Hepatocyte (in vitro differentiated cells): ENCODE data around the gene CNTNAP2. TPM values are rescaled to one million over a fixed set of nuclear protein-coding genes. Genes with fewer than 3 reads are reported as not detected.
A peak's percentile ranks its signal among the peaks of the same experiment; 100 is the strongest.

Experiments
- DNase-seq: peaks from one replicate; pipeline ENCODE4 v3.0.0-alpha.2; 2016; ENCODE audit warnings: low spot score
- H2AFZ ChIP-seq: fragments of 200-600 bp; sonication (generic); 2 replicates; pipeline ENCODE4 v1.6.0; 2016; ENCODE audit warnings: antibody characterized with exemption, mild to moderate bottlenecking
- H3K27ac ChIP-seq: fragments of 200-600 bp; sonication (generic); 2 replicates; pipeline ENCODE4 v1.5.1; 2016; ENCODE audit warnings: mild to moderate bottlenecking
- H3K27me3 ChIP-seq: fragments of 200-600 bp; sonication (generic); 2 replicates; pipeline ENCODE4 v1.6.1; 2016
- H3K36me3 ChIP-seq: fragments of 200-600 bp; sonication (generic); replicated peaks from 2 replicates; pipeline ENCODE4 v1.5.1; 2016; ENCODE audit warnings: low read depth; ENCODE audit not compliant: insufficient read depth
- H3K4me1 ChIP-seq: fragments of 200-600 bp; sonication (generic); 2 replicates; pipeline ENCODE4 v1.5.1; 2016; ENCODE audit warnings: mild to moderate bottlenecking, moderate library complexity; ENCODE audit not compliant: insufficient read depth
- H3K4me2 ChIP-seq: fragments of 200-600 bp; sonication (generic); 2 replicates; pipeline ENCODE4 v1.6.0; 2016
- H3K4me3 ChIP-seq: fragments of 200-600 bp; sonication (generic); 2 replicates; pipeline ENCODE4 v1.5.1; 2016; ENCODE audit warnings: mild to moderate bottlenecking
- H3K79me2 ChIP-seq: fragments of 200-600 bp; sonication (generic); 2 replicates; pipeline ENCODE4 v1.6.0; 2017; ENCODE audit warnings: mild to moderate bottlenecking
- H3K9me2 ChIP-seq: fragments of 200-600 bp; sonication (generic); replicated peaks from 2 replicates; pipeline ENCODE4 v1.6.0; 2017; ENCODE audit warnings: mild to moderate bottlenecking; ENCODE audit not compliant: insufficient read depth
- H3K9me3 ChIP-seq: fragments of 200-600 bp; sonication (generic); 2 replicates; pipeline ENCODE4 v1.5.1; 2016; ENCODE audit warnings: low read depth, mild to moderate bottlenecking
- H4K20me1 ChIP-seq: fragments of 200-600 bp; sonication (generic); 2 replicates; pipeline ENCODE4 v1.6.0; 2016; ENCODE audit warnings: mild to moderate bottlenecking; ENCODE audit not compliant: insufficient read depth, poor library complexity, severe bottlenecking
- EZH2 ChIP-seq: fragments of 200-600 bp; sonication (generic); IDR thresholded peaks from 2 replicates; pipeline ENCODE4 v1.6.1; 2016; ENCODE audit warnings: antibody characterized with exemption, mild to moderate bottlenecking, borderline replicate concordance
- EZH2phosphoT487 ChIP-seq: fragments of 200-600 bp; sonication (generic); IDR thresholded peaks from one replicate; pipeline ENCODE4 v1.6.1; 2018; ENCODE audit warnings: antibody characterized with exemption, mild to moderate bottlenecking, low read depth, moderate library complexity; ENCODE audit not compliant: unreplicated experiment, severe bottlenecking
- WGBS: methylation state at CpG from one replicate; pipeline ENCODE4 v1.1.6; 2016; ENCODE audit warnings: low lambda C conversion rate; ENCODE audit errors: missing lambda C conversion rate; 5-methylcytosine and 5-hydroxymethylcytosine counted together
- polyA plus RNA-seq: library from polyadenylated mRNA; unstranded; fragments of >200 nt; fragmentation: Nextera tagmentation; extraction: Ambion mirVana; gene quantifications from 2 replicates; pipeline ENCODE4 v1.2.1, GENCODE V29; 2016
- total RNA-seq: library from RNA; depleted of rRNA; stranded (reverse); fragments of >200 nt; gene quantifications from 2 replicates; pipeline ENCODE4 v1.2.3, GENCODE V29; 2014
- TF ChIP-seq, protein P1 (sequence below): fragments of 200-600 bp; sonication (generic); IDR thresholded peaks from 2 replicates; pipeline ENCODE4 v1.5.1; 2016; ENCODE audit warnings: antibody characterized with exemption, mild to moderate bottlenecking; ENCODE audit not compliant: poor library complexity

CNTNAP2 gene
- total and polyA plus RNA-seq, 2 experiments from 2014 or later = 7.5 to 14.7 TPM

GRCh38 chr7:148238761-148239325 lies 2122.2 kb downstream of the CNTNAP2 start:
- Histone ChIP-seq H3K4me1 (peaks cover 19% of the 10 kb centered on the region), H3K36me3 (no peaks in the 10 kb centered on the region), H4K20me1 (no peaks in the 10 kb centered on the region), H3K27me3 (no peaks in the 10 kb centered on the region), H3K79me2 (no peaks in the 10 kb centered on the region), H3K9me2 (no peaks in the 10 kb centered on the region), H3K4me3 (no peak overlapping the region), H3K4me2 (no peak overlapping the region), H3K9me3 (no peaks in the 10 kb centered on the region), H3K27ac (peak overlapping the region; percentile 6), H2AFZ (no peak overlapping the region)
- DNase-seq = peak; percentile 37
- TF ChIP-seq EZH2phosphoT487 (no peak), EZH2 (no peak)
- TF ChIP-seq, protein P1, sequence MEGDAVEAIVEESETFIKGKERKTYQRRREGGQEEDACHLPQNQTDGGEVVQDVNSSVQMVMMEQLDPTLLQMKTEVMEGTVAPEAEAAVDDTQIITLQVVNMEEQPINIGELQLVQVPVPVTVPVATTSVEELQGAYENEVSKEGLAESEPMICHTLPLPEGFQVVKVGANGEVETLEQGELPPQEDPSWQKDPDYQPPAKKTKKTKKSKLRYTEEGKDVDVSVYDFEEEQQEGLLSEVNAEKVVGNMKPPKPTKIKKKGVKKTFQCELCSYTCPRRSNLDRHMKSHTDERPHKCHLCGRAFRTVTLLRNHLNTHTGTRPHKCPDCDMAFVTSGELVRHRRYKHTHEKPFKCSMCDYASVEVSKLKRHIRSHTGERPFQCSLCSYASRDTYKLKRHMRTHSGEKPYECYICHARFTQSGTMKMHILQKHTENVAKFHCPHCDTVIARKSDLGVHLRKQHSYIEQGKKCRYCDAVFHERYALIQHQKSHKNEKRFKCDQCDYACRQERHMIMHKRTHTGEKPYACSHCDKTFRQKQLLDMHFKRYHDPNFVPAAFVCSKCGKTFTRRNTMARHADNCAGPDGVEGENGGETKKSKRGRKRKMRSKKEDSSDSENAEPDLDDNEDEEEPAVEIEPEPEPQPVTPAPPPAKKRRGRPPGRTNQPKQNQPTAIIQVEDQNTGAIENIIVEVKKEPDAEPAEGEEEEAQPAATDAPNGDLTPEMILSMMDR = no peak
- 73% methylated on average over 1 of the region's 1 CpG for WGBS

- WGBS = 57% methylated on average over 3 of the region's 3 CpGs
- Histone ChIP-seq H3K4me2 (no peak overlapping the region), H3K79me2 (no peaks in the 10 kb centered on the region)
Measured at GRCh38 chr7:148241700-148242293, 2125.2 kb downstream of the CNTNAP2 start.

DNA sequence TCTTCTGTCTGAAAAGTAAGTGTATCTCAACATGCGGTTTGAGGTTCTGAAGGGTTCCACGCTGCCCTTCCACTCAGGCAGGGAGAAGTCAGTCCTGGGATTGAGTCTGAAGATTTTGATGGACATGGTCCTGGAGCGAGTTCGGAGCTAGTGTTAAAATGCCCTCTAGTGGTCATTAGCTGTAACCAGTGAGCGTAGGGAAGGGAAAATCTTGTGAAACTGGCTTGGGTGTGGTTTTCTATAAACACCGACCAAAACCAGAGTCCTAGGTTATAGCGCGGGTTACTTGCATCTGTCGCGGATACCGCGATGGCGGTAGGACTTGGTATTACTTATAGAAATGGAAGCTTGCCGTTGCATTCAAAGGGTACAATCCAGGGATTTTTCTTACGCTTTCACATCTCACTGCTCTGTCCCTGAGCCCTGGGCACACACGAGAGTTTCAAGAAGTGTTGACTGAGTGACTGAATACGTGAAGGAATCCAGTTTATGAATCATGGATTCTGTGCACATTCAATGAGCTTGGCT lies 2125.8 kb downstream of the CNTNAP2 start:
- no peak overlapping the region for H2AFZ ChIP-seq
- no peak for TF ChIP-seq EZH2
- TF ChIP-seq, protein P1 = peak; percentile 93
- H3K4me1 ChIP-seq = peaks cover 19% of the 10 kb centered on the region
- H3K4me2 ChIP-seq = peak overlapping the region; percentile 72
- 17% methylated on average over 17 of the region's 17 CpGs for WGBS
- DNase-seq = peak; percentile 83
- no peak overlapping the region for H3K4me3 ChIP-seq
- H3K79me2 ChIP-seq = no peaks in the 10 kb centered on the region
- H3K27me3 ChIP-seq = no peaks in the 10 kb centered on the region
- no peaks in the 10 kb centered on the region for H3K9me3 ChIP-seq
- no peaks in the 10 kb centered on the region for H4K20me1 ChIP-seq
- no peaks in the 10 kb centered on the region for H3K36me3 ChIP-seq
- no peaks in the 10 kb centered on the region for H3K9me2 ChIP-seq
- no peak overlapping the region for H3K27ac ChIP-seq

More at GRCh38 chr7:148241700-148242293, 2125.2 kb downstream of the CNTNAP2 start:
- no peaks in the 10 kb centered on the region for H4K20me1 ChIP-seq
- H3K9me2 ChIP-seq = no peaks in the 10 kb centered on the region
- H2AFZ ChIP-seq = no peak overlapping the region
- no peak overlapping the region for H3K4me3 ChIP-seq
- TF ChIP-seq EZH2phosphoT487 (no peak), EZH2 (no peak)
- TF ChIP-seq, protein P1 = no peak
- H3K27me3 ChIP-seq = no peaks in the 10 kb centered on the region
- no peaks in the 10 kb centered on the region for H3K36me3 ChIP-seq
- H3K9me3 ChIP-seq = no peaks in the 10 kb centered on the region
- peaks cover 19% of the 10 kb centered on the region for H3K4me1 ChIP-seq
- DNase-seq = no peak
- H3K27ac ChIP-seq = no peak overlapping the region
